Activated CD4-positive, alpha-beta T cell treated with anti-CD3 and anti-CD28 coated beads, Interleukin-2, Interleukin-6, amounts not matched to agents 100 ng/mL and 50 ng/mL, durations not matched to agents 16 hours and 8 hours (primary cell): Measurements from ENCODE around the gene DLG1.
"Not testable (repeated sequence)": the region's sequence is repeated elsewhere in the genome, so short reads cannot be mapped to it uniquely, and the experiment has no call there.

ENCODE experiments used
- DNase-seq: peaks from one replicate; pipeline ENCODE4 v3.0.0-alpha.2; 2020

DLG1 gene

DNA sequence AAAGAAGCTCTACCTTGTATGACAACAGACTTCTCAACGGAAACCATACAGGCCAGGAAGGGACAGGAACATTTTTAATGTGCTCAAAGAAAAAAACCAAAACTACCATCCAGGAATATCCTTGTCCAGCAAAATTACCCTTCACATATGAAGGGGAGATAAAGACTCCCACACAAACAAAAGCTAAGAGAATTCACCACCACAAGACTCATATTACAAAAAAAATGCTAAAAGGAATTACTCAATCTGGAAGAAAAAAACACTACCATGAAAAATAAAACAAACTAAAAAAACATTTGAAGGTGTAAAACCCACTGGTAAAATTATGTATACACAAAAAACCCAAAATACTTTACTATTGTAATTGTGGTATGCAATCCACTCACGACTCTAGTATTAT lies 57.2 kb downstream of the DLG1 start:
- DNase-seq, result no peak

GRCh38 chr3:197239857-197240256 lies 58.6 kb downstream of the DLG1 start:
- no peak for DNase-seq

DNA sequence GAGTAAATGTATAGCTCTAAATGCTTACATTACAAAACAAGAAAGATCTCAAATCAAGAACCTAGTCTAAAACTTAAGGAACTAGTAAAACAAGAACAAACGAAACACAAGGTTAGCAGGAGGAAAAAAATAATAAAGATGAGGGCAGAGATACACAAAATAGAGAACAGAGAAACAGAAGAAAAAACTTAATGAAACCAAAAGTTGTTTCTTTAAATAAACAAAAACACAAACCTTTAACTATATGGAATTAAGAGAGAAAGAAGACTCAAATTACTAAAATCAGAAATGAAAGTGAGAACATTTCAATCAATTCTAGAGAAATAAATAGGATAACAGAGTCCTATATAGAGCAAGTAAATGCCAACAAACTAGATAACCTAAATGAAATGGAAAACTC lies 59.6 kb downstream of the DLG1 start:
- no peak for DNase-seq

DNA sequence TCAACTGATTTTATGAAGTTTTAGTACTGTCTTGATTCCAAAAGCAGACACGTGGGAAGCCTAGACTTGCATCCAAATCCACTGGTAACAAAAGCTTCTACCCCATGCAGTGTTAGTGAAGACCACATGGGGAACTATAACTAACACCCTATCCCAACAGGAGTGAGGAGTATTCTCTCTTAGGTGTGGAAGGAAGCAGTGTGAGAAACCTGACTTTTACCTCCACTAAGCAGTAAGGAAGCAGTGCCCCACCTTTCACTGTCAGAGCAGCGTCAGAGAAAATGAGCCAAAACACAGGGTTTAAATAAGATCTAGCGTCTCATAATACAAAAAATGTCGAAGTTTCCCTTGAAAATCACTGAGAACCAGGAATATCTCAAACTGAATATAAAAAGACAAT lies 60.5 kb downstream of the DLG1 start:
- no peak for DNase-seq

DNA sequence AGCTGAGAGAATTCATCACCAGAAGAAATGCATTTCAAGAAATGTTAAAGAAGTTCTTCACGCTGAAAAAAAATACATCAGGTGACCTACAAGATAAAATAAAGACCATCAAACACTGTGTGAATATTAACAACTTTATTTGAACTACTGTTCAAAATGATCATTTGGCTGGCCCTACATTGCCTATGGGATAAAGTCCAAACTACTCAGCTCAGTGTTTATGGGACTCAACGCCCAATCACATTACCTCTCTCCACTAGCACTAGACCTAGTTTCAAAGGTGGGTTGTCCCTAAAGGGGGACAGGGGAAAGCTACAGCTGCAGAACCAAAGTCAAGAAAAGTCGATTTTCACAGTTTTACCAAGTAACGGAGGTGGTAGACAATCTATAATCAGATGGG lies 62.0 kb downstream of the DLG1 start:
- DNase-seq, result no peak

GRCh38 chr3:197234947-197235914 lies 63.2 kb downstream of the DLG1 start:
- DNase-seq, result no peak

- no peak for DNase-seq
Observed at GRCh38 chr3:197231321-197231720, 67.1 kb downstream of the DLG1 start.

DNA sequence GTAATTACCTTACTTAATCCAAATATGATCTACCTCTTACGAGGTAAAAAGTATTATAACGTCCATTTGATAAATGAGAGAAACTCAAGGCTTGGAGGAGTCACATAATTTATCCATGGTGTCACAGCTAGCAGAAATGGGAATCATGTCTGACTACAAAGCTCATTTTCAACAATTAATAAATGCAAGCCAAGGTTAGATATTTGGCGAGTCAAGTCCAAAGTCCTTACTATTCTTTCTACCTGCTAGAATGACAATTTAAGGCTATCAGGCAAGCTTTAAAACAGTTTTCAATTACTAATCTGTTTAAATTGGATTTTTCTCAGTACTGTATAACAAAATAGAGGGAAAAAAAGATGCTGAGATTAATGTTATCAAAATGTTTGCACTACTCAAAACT lies 68.6 kb downstream of the DLG1 start:
- no peak for DNase-seq

GRCh38 chr3:197229178-197229577 lies 69.2 kb downstream of the DLG1 start:
- DNase-seq, result no peak

- no peak for DNase-seq
Observed at GRCh38 chr3:197227780-197228574, 70.4 kb downstream of the DLG1 start.

DNA sequence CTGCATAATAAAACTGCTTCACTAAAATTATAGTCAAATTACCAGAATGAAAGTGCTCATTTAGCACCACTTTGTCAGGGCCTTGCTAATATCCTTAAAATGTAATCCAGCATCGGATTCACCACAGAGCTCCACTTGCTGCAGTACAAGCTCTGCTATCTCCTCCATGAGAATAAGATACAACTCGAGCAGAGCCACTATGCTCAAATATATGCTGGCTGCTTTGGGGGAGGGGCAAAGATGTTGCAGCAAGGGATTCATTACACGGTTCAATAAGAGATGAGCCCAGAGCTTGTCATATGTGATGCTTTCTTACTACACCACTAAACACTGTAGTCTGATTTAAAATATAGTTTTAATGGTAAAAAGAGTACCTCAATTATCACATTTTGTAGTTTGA lies 72.2 kb downstream of the DLG1 start:
- no peak for DNase-seq

DNA sequence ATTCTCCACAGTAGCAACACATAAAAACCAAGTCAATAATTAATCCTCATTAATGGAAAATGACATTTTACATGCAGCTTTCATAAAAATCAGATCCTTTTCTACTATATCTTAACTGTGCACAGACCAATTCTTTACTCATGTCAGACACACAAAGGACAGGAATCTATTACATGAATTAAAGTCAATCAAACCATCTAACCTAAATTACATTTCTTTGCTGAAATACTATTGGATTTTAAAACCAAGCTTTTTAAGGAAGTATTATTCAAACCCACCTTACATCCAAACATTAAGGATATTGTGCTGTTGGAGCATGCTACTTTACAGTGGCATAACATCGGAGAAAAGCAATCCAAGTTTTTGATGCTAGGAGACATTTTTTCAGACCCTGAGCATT lies 72.8 kb downstream of the DLG1 start:
- no peak for DNase-seq

DNA sequence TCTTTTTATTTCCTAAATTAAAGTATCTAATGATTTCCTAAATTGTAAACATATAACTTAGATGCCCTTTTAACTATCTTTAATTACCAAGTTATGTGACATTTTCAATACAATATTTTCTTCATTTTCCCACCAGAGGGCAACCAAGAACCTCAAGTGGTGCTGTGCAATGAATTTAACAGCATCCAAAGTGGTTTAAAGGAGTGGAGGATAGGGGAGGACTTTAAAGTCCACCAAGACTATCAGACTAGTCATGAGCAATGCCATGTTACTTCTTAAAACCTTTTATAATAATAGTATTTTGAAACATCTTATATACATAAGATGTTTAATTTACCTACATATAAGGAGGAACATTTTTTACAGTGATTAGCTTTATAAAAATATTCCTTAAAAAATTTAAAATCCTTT lies 74.4 kb downstream of the DLG1 start:
- peak; percentile 51 for DNase-seq

DNA sequence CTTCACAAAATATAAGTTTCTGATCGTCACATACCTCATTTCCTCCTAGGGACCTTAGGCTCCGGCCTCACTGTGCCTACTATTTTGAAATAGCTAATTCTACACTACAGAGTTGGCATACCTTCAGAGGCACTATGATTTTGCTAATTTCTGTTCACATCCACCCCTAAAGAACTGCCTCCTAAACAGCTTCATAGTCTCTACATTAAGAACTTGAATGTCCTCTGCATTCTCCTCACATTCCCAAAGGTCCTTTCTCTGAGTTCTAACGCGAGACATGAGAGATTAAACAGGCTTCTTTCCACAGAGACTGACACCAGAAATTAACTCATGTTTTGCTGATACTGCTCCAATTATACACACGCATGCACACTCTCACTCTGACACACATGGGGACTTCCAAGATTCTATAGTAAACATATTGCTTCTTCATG lies 75.5 kb downstream of the DLG1 start:
- peak; percentile 10 for DNase-seq

GRCh38 chr3:197219619-197220018 lies 78.8 kb downstream of the DLG1 start:
- DNase-seq, result no peak

DNA sequence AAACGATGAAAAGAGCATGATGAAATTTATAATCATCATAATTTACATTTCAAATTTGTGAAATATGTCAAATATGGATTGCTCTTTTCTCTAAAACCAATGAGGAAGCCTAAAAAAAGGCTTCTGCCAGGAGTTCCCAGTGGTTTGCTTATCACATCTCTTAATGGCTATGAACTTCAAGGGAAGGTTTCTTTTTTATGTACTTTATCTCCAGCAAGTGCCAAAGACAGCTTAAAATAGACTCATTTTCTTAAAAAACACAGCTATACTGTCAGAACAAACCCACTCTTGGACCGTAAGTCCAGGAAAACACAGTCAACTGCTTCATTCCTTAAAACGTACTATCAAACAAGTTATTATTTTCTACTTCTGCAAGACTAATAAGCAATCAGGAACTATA lies 80.2 kb downstream of the DLG1 start:
- DNase-seq, result no peak

DNA sequence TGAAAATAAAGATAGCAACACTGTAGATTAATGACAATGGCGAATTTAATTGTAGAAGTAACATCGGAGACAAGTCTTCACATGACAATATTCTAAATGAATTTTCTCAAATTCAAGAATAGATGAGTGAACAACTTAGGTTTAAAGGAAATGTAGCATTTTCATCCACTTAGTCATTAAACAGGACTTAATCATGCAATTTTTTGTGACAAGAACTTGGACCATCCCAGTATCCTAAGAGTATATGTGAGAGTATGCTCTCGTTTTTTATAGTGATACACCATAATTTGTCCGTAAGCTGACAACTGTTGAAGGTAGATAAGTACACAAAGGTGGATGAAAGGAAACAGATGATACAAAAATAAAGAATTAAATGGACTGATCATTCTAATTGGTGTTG lies 81.5 kb downstream of the DLG1 start:
- DNase-seq, result no peak

- no peak for DNase-seq
Observed at GRCh38 chr3:197216169-197216860, 82.1 kb downstream of the DLG1 start.

DNA sequence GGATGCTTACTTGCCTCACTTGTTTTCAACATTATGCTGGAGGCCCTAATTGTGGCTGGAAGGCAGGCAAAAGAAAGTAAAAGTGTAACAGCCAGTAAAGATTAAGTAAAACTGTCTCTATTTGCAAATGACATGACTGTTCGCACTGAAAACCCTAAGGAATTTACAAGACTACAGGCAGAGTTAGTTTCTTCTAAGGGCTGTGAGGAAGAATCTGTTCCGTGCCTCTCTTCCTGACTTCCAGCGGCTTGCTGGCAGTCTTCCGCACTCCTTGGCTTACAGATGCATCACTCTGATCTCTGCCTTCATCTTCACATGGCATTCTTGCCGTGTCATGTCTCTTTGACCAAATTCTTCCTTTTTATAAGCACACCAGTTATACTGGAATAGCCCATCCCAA lies 86.1 kb downstream of the DLG1 start:
- DNase-seq, result no peak

DNA sequence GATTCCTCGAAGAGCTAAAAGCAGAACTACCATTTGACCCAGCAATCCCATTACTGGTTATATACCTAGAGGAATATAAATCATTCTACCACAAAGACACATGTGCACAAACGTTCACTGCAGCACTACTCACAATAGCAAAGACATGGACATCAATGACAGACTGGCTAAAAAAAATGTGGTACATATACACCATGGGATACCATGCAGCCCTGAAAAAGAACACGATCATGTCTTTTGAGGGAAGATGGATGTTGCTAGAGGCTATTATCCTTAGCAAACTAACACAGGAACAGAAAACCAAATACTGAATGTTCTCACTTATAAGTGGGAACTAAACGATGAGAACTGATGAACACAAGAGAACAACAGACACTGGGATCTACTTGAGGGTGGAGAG lies 86.7 kb downstream of the DLG1 start:
- not testable (repeated sequence) for DNase-seq

- DNase-seq, result no peak
Observed at GRCh38 chr3:197209366-197210260, 88.8 kb downstream of the DLG1 start.

DNA sequence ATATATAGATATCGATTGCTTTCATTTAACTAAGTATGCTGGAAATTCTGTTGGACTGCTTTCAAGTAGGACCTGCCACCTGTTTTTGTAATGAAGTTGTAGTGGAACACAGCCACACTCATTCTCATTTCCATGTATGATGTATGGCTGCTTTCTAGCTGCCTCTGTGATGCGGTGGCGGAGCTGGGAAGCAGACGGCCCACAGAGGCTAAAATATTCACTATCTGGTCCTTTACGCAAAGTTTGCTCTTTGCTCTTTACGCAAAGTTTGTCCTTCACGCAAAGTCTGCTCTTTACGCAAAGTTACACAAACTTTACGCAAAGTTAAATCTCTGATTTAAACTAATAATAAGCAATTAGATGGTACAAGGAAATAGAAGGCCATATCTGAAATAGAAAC lies 91.5 kb downstream of the DLG1 start:
- no peak for DNase-seq
